Measurements from ENCODE around the gene S100A9. TPM values are rescaled to one million over a fixed set of nuclear protein-coding genes. Genes with fewer than 3 reads are reported as not detected.

S100A9 gene
- total and polyA plus RNA-seq, 2 of the 8 experiments (the other 6 are each of a cell fraction or from before 2014, with no cell fraction given): not detected

- TF ChIP-seq TAF7 (optimal IDR thresholded peaks at IDR 0.05; ENCODE audit: borderline replicate concordance, low read depth, low read length) (no peak), KDM5A (IDR thresholded peaks at IDR 0.05; ENCODE audit: low read length) (no peak), SAP30 (IDR thresholded peaks at IDR 0.05; ENCODE audit: insufficient read depth, insufficient replicate concordance, low read length) (no peak), JUN (IDR thresholded peaks at IDR 0.05; ENCODE audit: low read depth, low read length) (no peak)
Measured at GRCh38 chr1:153363641-153364040, 6.0 kb downstream of the S100A9 start (continued).
